KG1 (cell line): ENCODE data around the gene CHTF18.

Experiments
- DNase-seq: peaks from one replicate; lab custom pipeline; 2025; lab: John Stamatoyannopoulos, UW

CHTF18 gene

GRCh38 chr16:794091-794822 is 5.8 kb downstream of the CHTF18 start:
- DNase-seq, result no peak

- DNase-seq, result no peak
These were observed 6.5 kb downstream of the CHTF18 start for GRCh38 chr16:794853-795466.

- DNase-seq, result no peak
These were observed 7.3 kb downstream of the CHTF18 start for GRCh38 chr16:795580-796229.

GRCh38 chr16:796296-797119 is 8.1 kb downstream of the CHTF18 start:
- DNase-seq, result no peak

- DNase-seq, result no peak
These were observed 8.7 kb downstream of the CHTF18 start for GRCh38 chr16:797120-797420.

- DNase-seq, result no peak
These were observed 9.3 kb downstream of the CHTF18 start for GRCh38 chr16:797686-798085.

- DNase-seq, result no peak
These were observed 10.2 kb downstream of the CHTF18 start for GRCh38 chr16:798666-799065.

GRCh38 chr16:799111-799947 is 10.9 kb downstream of the CHTF18 start:
- DNase-seq, result no peak

GRCh38 chr16:799948-800833 is 11.8 kb downstream of the CHTF18 start, which contains the start of gene GNG13:
GNG13 (minus strand) TSS chr16:800734; CDS start chr16:799077, 1,657 bp downstream.
- no peak for DNase-seq

GRCh38 chr16:800834-801511 is 12.6 kb downstream of the CHTF18 start:
- no peak for DNase-seq

- no peak for DNase-seq
These were observed 13.4 kb downstream of the CHTF18 start for GRCh38 chr16:801584-802363.

- DNase-seq, result no peak
These were observed 14.0 kb downstream of the CHTF18 start for GRCh38 chr16:802461-802860.

GRCh38 chr16:802914-803753 is 14.7 kb downstream of the CHTF18 start:
- DNase-seq, result no peak

- DNase-seq, result no peak
These were observed 15.3 kb downstream of the CHTF18 start for GRCh38 chr16:803754-804080.

- DNase-seq, result no peak
These were observed 16.0 kb downstream of the CHTF18 start for GRCh38 chr16:804193-805048.

GRCh38 chr16:805474-805873 is 17.1 kb downstream of the CHTF18 start:
- no peak for DNase-seq

- no peak for DNase-seq
These were observed 19.1 kb downstream of the CHTF18 start for GRCh38 chr16:807347-808084.
